ENCODE measurements around the gene MAMDC4. TPM values are rescaled to one million over a fixed set of nuclear protein-coding genes. Genes with fewer than 3 reads are reported as not detected.

Gene MAMDC4
- total and polyA plus RNA-seq, 2 of the 13 experiments (the other 11 are each of a cell fraction or from before 2014, with no cell fraction given): 6.0 to 6.8 TPM

- Histone ChIP-seq H3K9ac (ENCODE audit: insufficient read depth, low read depth, low read length) (no peak overlapping the region), H3K4me2 (ENCODE audit: low read depth, low read length) (peak overlapping the region; percentile 59), H3K27ac (ENCODE audit: extremely low read length, insufficient read depth, low read length) (no peak overlapping the region), H3K79me2 (ENCODE audit: insufficient read depth, low read length) (peaks cover 20% of the 10 kb centered on the region), H3K4me1 (ENCODE audit: insufficient read depth, low read length) (peaks cover 33% of the 10 kb centered on the region), H3K9me3 (ENCODE audit: low read length) (peaks cover 4% of the 10 kb centered on the region), H3K36me3 (replicated peaks in 1 of 2; ENCODE audit: control insufficient read depth in 1 of 2, insufficient read depth in 2 of 2, low read length in 2 of 2) (peaks cover 10 to 18% of the 10 kb centered on the region in 2 experiments; a peak in 4 of 5 replicates), H3K4me3 (replicated peaks in 1 of 3; ENCODE audit: insufficient read depth in 1 of 3, low read depth in 2 of 3, low read length in 3 of 3) (peak overlapping the region in 1 of 3 experiments; percentile 87; a peak in 1 of 6 replicates), H3K27me3 (ENCODE audit: control insufficient read depth in 1 of 2, insufficient read depth in 2 of 2, low read length in 2 of 2) (no peaks in the 10 kb centered on the region), H4K20me1 (ENCODE audit: insufficient read depth, low read length) (0 out of 2 replicates have a peak, but pooled peaks cover 7% of the 10 kb centered on the region), H2AFZ (ENCODE audit: low read length) (no peak overlapping the region)
- WGBS (ENCODE audit: low lambda C conversion rate): 96% methylated on average over 18 of the region's 18 CpGs
- TSS peak; percentile 83 for BruUV-seq (replicated peaks)
- in situ Hi-C loops (cut with HindIII; ENCODE audit: extremely low pct_ligation_motif_present, low pct_unique_long_range_greater_than_20kb) (no loop called here), intact Hi-C loops (cut with micrococcal nuclease; ENCODE audit: unreplicated experiment) (no loop called here)
- DNase-seq (ENCODE audit: low spot score): no peak
- CTCF ChIA-PET (ENCODE audit: low intra/inter-chr PET ratio, low total read pairs): no interaction called here
- POLR2A ChIA-PET: interaction anchor here (1.1 kb wide), 1 partner anchor 15 kb away, joined by 3 read pairs; no protein-coding TSS in a partner anchor
- no peak for FAIRE-seq
- ATAC-seq: no peak
- TF ChIP-seq, protein P1, sequence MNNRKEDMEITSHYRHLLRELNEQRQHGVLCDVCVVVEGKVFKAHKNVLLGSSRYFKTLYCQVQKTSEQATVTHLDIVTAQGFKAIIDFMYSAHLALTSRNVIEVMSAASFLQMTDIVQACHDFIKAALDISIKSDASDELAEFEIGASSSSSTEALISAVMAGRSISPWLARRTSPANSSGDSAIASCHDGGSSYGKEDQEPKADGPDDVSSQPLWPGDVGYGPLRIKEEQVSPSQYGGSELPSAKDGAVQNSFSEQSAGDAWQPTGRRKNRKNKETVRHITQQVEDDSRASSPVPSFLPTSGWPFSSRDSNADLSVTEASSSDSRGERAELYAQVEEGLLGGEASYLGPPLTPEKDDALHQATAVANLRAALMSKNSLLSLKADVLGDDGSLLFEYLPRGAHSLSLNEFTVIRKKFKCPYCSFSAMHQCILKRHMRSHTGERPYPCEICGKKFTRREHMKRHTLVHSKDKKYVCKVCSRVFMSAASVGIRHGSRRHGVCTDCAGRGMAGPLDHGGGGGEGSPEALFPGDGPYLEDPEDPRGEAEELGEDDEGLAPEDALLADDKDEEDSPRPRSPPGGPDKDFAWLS (CRISPR knock-in tag; IDR thresholded peaks at IDR 0.05; ENCODE audit: borderline replicate concordance): no peak
Observed at GRCh38 chr9:136867480-136867879, 15.3 kb downstream of the MAMDC4 start.

- intact Hi-C loops (cut with micrococcal nuclease; ENCODE audit: unreplicated experiment) (no loop called here), in situ Hi-C loops (cut with HindIII; ENCODE audit: extremely low pct_ligation_motif_present, low pct_unique_long_range_greater_than_20kb) (no loop called here)
- ChIA-PET POLR2A (interaction anchor here (1.1 kb wide), 1 partner anchor 14 kb away, joined by 3 read pairs; no protein-coding TSS in a partner anchor), CTCF (ENCODE audit: low intra/inter-chr PET ratio, low total read pairs) (no interaction called here)
- no peak for ATAC-seq
- H2AFZ ChIP-seq (ENCODE audit: low read length): no peak overlapping the region
- FAIRE-seq: no peak
- H3K9me3 ChIP-seq (ENCODE audit: low read length): peaks cover 9% of the 10 kb centered on the region
- no peak for DNase-seq (ENCODE audit: low spot score)
- H3K4me3 ChIP-seq (replicated peaks in 1 of 3; ENCODE audit: insufficient read depth in 1 of 3, low read depth in 2 of 3, low read length in 3 of 3): no peak overlapping the region
- H3K27ac ChIP-seq (ENCODE audit: extremely low read length, insufficient read depth, low read length): no peak overlapping the region
- H4K20me1 ChIP-seq (ENCODE audit: insufficient read depth, low read length): 0 out of 2 replicates have a peak, but pooled peaks cover 7% of the 10 kb centered on the region
- BruUV-seq (replicated peaks): no TSS peak
- H3K9ac ChIP-seq (ENCODE audit: insufficient read depth, low read depth, low read length): no peak overlapping the region
- no peaks in the 10 kb centered on the region for H3K27me3 ChIP-seq (ENCODE audit: control insufficient read depth in 1 of 2, insufficient read depth in 2 of 2, low read length in 2 of 2)
- WGBS (ENCODE audit: low lambda C conversion rate): over 99% methylated on average over 18 of the region's 18 CpGs
- H3K4me2 ChIP-seq (ENCODE audit: low read depth, low read length): no peak overlapping the region
- peaks cover 6 to 14% of the 10 kb centered on the region in 2 experiments; a peak in 4 of 5 replicates for H3K36me3 ChIP-seq (replicated peaks in 1 of 2; ENCODE audit: control insufficient read depth in 1 of 2, insufficient read depth in 2 of 2, low read length in 2 of 2)
- H3K79me2 ChIP-seq (ENCODE audit: insufficient read depth, low read length): peaks cover 20% of the 10 kb centered on the region
- peaks cover 33% of the 10 kb centered on the region for H3K4me1 ChIP-seq (ENCODE audit: insufficient read depth, low read length)
- TF ChIP-seq, protein P2, sequence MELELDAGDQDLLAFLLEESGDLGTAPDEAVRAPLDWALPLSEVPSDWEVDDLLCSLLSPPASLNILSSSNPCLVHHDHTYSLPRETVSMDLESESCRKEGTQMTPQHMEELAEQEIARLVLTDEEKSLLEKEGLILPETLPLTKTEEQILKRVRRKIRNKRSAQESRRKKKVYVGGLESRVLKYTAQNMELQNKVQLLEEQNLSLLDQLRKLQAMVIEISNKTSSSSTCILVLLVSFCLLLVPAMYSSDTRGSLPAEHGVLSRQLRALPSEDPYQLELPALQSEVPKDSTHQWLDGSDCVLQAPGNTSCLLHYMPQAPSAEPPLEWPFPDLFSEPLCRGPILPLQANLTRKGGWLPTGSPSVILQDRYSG (CRISPR knock-in tag; IDR thresholded peaks at IDR 0.05): no peak
- TF ChIP-seq CHD4 (IDR thresholded peaks at IDR 0.05; ENCODE audit: borderline replicate concordance, low read length): no peak
- TF ChIP-seq ZBTB38 (CRISPR knock-in tag; IDR thresholded peaks at IDR 0.05): peak; percentile 42; the same call in 1 of the 2 replicates
Observed at GRCh38 chr9:136867917-136868316, 15.8 kb downstream of the MAMDC4 start.
